Gastrocnemius medialis (tissue), 4 donors: ENCODE data around the gene KHK.

Experiments
- POLR2A ChIP-seq, 2 donors: fragments of 450-650 bp; IDR thresholded peaks; one replicate each; pipeline ENCODE4 v1.6.1; 2017; ENCODE audit warnings: antibody characterized with exemption in 2 of 2, mild to moderate bottlenecking in 2 of 2, moderate library complexity in 2 of 2
- TF ChIP-seq, protein P1 (sequence below), 5 experiments: fragments of 450-650 bp in 3 of 5; fragments of 200-600 bp in 2 of 5; sonication (generic) in 2 of 5; IDR thresholded peaks in 4 of 5; conservative IDR thresholded peaks in 1 of 5; 1 replicate in 4 of 5; 2 replicates in 1 of 5; pipeline ENCODE4 v1.5.1; 2016 to 2019; ENCODE audit warnings: antibody characterized with exemption in 5 of 5, mild to moderate bottlenecking in 3 of 5, moderate library complexity in 3 of 5

DNA sequence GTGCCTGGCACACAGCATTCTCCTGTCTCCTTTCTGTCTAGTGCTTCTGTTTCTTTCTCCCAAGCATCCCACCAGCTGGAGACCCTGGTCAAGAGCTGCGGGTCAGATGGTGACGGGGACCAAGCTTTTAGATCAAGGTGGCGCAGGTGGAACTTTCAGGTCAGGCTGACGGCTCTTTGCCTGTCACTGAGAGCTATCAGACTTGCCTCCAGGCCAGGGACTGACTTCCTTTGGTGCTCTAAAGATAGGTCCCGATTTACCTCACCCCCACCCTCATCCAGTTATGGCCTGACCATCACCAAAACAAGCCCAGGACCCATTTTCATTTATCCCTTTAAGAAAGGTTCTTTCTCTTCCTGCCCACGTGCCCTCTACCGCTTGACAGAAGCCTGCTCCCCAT, 9.3 kb upstream of the KHK start:
- TF ChIP-seq, protein P1, sequence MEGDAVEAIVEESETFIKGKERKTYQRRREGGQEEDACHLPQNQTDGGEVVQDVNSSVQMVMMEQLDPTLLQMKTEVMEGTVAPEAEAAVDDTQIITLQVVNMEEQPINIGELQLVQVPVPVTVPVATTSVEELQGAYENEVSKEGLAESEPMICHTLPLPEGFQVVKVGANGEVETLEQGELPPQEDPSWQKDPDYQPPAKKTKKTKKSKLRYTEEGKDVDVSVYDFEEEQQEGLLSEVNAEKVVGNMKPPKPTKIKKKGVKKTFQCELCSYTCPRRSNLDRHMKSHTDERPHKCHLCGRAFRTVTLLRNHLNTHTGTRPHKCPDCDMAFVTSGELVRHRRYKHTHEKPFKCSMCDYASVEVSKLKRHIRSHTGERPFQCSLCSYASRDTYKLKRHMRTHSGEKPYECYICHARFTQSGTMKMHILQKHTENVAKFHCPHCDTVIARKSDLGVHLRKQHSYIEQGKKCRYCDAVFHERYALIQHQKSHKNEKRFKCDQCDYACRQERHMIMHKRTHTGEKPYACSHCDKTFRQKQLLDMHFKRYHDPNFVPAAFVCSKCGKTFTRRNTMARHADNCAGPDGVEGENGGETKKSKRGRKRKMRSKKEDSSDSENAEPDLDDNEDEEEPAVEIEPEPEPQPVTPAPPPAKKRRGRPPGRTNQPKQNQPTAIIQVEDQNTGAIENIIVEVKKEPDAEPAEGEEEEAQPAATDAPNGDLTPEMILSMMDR (IDR thresholded peaks at IDR 0.05 in 4 of 5, conservative IDR thresholded peaks at IDR 0.05 in 1 of 5), result no peak
- no peak for TF ChIP-seq POLR2A (IDR thresholded peaks at IDR 0.05)
